Right ventricle myocardium inferior (tissue), 1 donor: ENCODE measurements around the gene P2RY2. TPM values are rescaled to one million over a fixed set of nuclear protein-coding genes. Genes with fewer than 3 reads are reported as not detected.
A peak's percentile ranks its signal among the peaks of the same experiment; 100 is the strongest.

ENCODE experiments used
- ATAC-seq: fragments of 200-7000 bp; cut with Tn5 transposase; one replicate; pipeline ENCODE4 v1.9.1; 2020; ENCODE audit warnings: mild to moderate bottlenecking, moderate library complexity
- DNase-seq: peaks from one replicate; pipeline ENCODE4 v3.0.0; 2021; ENCODE audit errors: missing footprints
- intact Hi-C: fragments of 100-400 bp; cut with DNase I; formaldehyde crosslinking; loops from one replicate; pipeline ENCODE4 v1.11.0; 2022
- total RNA-seq: library from RNA; stranded (reverse); fragmentation: NEBNext Ultra II Directional; extraction: Animal tissue kit (Norgen Biotek cat#: 25700); gene quantifications from one replicate; pipeline ENCODE4 v1.2.1, GENCODE V29; 2021
- donor health status: DM: no; HTN: yes; CAD: no; lungs with severe emphysema.

P2RY2 gene
- total RNA-seq, 1 donor from 2014 or later: 20.0 TPM

DNA sequence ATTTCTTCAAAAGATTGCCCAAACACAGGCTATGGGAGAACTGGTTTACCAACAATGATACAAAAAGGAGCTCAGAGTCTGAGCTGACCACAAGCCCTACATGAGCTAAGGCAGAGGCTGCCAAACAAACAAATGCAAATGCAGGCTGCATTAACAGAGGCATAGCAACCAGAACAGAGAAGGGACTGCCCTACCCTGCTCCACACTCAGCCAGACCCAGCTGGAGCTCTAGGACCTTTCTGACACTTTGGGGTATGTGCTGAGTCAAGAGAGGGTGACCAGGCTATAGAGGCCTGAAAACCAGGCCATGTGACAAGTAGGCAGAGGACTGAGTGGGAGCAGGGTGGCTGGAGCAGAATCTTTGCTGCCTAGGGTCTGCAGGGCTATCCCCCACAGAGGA lies 17.8 kb upstream of the P2RY2 start:
- ATAC-seq: no peak
- intact Hi-C loops: no loop called here
- DNase-seq: no peak

DNA sequence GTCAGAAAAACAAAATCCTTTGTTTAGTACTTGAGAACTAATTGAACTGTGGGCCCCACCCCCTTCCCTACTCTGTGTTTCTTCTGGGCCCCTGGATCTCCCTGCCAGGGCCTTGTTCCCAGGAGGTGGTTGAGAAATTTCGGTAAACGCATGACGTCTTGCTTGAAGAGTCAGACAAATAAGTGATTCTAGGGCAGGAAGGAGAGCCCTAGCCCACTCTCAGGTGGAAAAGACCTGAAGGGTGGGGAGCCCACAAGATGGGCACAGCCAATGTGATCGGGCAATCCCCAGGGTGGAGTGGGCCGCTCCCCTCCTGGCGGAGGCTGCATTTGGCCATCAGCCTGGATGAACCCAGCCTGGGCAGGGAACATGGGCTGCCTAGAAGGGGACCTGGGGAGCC lies 16.8 kb upstream of the P2RY2 start:
- DNase-seq (no peak), ATAC-seq (peak; percentile 47)
- intact Hi-C loops: no loop called here

DNA sequence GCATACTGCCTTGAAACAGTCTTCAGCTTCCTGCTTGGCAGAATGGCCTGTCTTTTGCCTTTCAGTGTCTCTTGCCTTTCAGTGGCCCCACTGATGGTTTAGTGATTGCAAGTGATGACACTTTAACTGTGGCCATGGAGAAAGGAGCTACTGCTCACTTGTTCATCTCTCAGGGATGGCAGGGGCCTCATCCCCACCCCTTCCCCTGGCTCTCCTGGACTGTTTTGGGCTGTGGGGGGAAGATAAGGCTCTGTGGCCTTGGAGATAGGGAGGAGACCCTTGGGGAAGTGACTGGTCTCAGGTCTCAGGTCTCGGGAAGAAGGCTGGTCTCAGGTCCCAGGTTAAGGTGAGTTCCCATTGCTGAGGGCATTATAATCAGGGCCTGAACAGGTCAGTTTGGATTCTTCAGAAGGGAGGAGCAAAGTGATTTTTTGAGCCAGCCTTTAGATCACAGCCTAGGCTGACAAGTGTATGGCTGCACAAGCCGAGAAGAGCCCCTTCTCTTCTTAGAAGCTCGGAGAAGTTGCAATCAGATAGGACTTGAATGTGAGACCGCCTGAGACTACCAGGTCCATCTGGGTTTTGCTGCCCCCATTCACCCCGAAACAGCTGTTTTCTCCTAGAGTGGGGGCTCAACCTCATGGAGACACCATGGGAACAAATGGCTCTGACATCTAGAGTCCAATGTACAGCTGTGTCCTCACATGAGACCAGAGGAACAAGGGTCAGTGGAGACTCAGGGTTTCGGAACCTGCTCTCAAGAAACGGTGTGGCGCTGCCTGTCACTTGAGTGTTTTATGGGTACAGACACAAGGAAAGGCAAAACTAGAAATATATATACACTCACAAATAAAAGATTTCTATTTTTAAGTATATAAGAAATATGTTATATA lies 15.9 kb upstream of the P2RY2 start:
- no peak for ATAC-seq
- intact Hi-C loops: no loop called here

DNA sequence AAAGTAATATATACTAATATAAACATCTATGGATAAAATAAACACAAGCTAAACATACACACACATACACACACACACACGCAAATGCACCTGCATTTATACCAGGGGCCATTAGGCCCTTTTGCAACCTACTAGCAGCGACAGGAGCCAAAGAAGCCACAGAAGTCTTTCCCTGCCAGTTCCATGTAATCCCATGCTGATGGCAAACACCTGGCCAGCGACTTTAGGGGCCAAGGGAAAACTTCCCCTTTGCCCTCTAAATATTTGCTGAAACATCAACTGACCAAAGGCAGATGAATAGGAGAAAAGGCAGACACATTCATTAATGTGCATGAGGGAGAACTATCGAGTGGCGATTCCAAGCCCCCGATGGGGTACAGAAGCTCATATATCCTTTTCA lies 14.8 kb upstream of the P2RY2 start:
- intact Hi-C loops: no loop called here
- no peak for ATAC-seq

More for the DNA sequence above, 15.9 kb upstream of the P2RY2 start:
- no peak for DNase-seq

DNA sequence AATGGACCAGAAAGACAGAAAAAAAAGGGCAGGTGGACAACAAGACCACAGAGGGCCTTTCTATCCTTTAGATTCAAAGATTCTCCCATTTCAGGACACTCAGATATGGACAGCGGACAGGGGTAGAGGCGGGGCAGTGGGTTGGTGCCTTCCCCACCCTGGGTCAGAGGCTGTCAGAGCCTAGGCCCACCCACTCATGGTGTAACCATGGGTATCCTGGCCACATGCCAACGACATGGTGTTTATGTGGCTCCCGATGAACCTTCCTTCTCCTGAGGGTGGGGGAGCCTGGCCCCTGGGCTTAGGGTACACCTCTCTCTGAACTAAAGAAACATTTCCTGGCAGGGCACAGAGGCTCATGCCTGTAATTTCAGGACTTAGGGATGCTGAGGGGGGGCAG lies 14.3 kb upstream of the P2RY2 start:
- no peak for DNase-seq
- ATAC-seq: no peak
- intact Hi-C loops: no loop called here

More for the DNA sequence above, 14.8 kb upstream of the P2RY2 start:
- no peak for DNase-seq

DNA sequence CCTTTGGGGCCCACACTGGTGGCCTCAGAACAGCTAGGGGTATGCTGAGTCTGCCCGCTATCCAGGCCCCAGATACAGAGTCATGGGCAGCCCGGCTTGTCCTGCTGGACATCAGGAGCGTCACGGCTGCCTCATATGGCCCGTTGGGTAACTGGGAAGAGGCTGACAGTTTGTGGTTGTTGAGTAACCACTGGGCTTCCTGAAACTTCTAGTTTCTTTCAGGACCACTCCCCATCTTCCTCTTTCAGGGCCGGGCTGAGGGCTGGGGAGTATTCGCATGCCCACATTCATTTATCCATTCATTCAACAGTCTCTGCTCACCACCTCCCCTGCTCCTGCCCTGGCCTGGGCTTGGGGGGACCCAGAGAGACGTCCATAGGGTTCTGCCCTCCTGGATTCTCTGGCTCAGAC lies 13.4 kb upstream of the P2RY2 start:
- intact Hi-C loops: no loop called here
- DNase-seq (peak; percentile 90), ATAC-seq (peak; percentile 62)

DNA sequence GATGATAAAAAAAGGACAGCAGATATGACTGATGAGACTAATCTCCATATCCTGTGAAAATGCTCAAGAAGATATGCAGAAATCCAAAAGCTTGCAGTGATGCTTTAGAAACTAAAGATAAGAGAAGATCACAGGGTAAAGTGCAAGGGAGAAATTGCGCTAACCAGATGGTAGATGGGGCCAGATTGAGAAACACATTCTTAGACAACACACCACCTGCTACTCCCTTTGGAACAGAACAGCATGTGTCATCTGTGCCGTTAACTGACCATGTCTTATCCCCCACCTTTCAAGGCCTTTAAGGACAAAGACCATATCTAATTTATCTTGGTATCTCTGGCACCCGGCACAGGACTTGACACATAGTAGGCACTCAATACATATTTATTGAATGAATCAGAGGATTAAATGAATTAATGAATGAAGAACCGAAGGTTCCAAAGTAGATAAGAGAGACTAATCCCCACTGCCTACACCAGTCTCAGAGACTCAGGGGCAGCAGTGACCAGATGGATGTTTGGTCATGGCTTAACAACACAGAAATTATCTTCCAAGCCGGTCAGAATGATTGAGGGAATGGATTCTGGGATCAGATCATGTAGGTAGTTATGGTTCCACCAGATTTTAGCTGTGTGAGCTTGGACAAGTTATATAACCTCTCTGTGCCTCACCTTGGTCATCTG lies 12.3 kb upstream of the P2RY2 start:
- no peak for ATAC-seq
- intact Hi-C loops: no loop called here
- no peak for DNase-seq

DNA sequence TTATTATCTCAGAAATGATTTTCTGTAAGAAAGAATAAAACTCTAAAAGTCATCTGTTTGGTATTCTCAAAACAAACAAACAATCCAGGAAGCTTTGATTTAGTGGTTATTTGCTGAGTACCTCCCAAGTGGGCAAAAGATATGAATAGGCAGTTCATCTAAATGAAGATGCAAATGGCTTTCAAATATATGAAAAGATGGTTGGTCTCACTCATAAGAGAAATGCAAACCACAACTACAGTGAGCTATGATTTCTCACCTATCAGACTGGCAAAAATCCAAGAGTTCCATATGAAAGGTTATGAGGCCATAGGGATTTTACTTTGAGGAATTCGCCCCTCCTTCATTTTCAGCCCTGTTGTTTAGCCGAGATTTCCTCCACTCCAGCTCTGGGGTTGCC lies 11.3 kb upstream of the P2RY2 start:
- intact Hi-C loops: no loop called here
- ATAC-seq: no peak
- no peak for DNase-seq

DNA sequence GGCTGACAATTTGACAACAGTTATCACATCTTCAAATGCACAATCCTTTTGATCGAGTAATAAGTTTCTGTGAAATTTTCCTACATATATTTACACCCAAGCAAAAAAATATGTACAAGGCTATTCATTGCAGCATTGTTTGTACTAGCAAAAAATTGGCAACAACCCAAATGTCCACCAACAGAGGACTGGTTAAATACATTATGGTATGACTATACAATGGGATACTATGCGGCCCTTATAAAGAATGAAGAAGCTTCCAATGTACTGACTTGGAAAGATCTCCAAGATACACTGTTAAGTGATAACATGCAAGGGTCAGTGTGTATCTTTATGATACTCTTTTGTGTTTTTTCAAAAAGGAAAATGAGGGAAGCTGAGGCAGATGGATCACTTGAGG lies 8.2 kb upstream of the P2RY2 start:
- DNase-seq (no peak), ATAC-seq (no peak)
- intact Hi-C loops: no loop called here

DNA sequence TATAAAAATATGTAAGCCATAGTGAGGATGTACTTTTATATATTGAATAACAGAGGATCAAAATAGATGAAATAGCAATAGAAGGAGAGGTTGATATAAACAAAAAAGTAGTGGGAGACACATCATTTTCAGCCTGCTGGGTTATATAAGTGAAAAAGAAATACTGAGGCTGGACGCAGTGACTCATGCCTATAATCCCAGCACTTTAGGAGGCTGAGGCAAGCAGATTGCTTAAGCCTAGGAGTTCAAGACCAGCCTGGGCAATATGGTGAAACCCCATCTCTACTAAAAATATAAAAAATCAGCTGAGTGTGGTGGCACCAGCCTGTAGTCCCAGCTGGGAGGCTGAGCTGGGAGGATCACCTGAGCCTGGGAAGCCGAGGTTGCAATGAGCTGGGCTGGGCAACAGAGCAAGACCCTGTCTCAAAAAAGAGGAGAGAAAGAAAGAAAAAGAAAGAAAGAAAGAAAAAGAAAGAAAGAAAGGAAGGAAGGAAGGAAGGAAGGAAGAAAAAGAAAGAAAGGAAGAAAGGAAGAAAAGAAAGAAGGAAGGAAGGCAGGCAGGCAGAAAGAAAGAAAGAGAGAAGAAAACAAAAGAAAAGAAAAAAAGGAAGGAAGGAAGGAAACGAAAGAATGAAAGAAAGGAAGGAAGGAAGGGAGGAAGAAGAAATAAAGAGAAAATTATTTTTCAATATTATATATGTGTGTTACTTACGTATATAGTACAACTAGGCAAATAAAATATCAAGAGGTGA lies 7.0 kb upstream of the P2RY2 start:
- ATAC-seq: no peak
- intact Hi-C loops: no loop called here
- no peak for DNase-seq

DNA sequence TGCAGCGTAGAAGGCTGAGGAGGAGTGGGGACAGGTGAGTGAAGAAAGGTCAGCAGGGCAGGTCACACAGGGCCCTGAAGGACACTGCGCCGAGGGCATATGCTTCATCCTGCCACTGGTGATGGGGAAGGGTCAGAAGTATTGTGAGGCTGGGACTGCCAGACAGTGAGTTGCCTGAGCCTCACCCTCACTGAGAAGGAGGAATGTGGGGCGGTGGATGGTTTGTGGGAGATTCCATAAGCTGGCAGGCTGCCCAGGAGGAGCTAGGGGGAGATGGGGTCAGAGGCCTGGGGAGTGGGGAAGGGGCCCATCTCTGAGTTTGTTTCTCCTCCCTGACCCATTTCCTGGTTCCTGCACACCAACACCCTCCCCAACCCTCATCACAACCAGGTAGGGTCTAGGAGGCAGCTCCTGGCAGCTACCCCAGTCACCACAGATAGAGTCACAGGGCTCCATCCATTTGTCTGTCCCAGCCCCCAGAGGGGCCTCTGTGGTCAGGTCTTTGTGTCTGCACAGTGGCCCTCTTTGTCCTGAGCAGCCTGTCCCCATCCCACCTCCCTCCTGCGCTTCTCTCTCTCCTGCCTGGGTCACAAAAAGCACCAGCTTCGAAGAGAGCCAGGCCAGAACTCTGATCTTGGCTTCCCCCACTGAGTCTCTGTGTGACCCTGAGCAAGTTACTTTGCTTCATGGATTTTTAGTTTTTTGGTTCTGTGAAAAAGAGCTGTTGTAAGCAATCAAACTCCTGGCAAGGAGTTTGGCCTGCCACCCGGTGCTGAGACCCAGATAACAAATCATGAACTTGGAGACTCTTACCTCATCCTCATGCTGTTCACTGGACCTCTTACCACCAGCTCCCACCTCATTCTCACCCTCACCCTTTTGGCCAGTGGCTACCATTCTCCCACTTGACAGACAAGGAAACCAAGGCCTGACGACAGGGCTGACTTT lies 4.6 kb upstream of the P2RY2 start:
- intact Hi-C loops: no loop called here
- no peak for DNase-seq
- no peak for ATAC-seq

DNA sequence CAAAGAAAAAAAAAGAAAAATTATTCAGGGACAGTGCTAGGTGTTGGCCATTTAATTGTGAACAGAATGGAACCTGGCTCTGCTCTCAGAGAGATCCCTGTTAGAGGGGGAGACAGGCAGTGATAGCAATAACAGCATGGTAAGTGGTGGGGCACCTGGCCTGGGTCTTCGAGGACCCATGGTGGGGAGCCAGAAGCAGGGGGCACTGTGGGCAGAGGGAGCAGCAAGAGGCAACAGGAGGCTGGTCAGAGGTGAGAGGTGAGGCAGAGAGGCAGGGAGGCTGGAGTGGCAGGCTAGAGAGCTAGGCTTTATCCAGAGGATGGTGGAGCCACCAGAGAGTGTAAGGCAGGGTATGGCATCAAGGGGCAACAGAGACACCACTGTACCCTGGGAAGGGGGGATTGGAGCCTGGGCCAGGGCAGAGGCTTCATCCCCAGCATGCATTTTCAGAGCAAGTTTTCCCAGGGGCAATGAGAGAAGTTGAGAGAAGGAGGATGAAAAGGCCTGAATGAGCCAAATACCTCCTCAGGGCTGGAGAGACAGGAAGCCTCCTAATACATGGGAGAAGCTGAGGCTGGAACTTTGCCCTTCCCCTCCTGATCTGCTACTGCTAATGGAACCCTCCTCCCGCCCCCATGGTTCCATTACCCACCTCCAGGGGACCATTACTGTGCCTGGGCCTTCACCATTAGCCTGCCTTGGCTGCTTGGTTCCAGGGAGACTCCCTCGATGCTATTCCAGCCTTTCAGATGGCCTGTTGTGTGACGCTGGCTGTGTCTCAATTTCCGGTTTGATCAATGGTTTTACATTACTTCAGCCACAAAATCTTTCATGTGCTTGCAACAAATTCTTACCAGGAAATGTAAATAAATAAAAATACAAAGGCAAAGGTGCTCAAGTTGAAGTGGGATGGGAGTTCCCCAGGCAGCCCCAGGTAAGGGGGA lies 2.6 kb upstream of the P2RY2 start:
- ATAC-seq (no peak), DNase-seq (no peak)
- intact Hi-C loops: no loop called here

DNA sequence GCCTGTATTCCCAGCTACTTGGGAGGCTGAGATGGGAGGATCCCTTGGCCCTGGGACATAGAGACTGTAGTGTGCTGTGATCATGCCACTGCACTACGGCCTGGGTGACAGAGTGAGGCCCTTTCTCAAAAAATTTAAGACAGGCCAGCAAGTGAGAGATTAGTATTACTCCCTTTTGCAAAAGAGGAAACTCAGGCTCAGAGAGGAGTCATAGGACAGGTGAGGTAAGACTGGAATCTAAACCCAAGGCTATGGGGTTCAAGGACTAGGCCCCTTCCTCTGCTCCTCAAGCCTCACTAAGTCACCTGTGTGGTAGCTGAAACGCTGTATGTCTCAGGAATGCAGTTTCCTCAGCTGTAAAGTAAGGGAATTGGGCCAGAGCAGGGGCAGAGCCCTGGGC lies 1.6 kb upstream of the P2RY2 start:
- DNase-seq: no peak
- intact Hi-C loops: no loop called here
- ATAC-seq: no peak

DNA sequence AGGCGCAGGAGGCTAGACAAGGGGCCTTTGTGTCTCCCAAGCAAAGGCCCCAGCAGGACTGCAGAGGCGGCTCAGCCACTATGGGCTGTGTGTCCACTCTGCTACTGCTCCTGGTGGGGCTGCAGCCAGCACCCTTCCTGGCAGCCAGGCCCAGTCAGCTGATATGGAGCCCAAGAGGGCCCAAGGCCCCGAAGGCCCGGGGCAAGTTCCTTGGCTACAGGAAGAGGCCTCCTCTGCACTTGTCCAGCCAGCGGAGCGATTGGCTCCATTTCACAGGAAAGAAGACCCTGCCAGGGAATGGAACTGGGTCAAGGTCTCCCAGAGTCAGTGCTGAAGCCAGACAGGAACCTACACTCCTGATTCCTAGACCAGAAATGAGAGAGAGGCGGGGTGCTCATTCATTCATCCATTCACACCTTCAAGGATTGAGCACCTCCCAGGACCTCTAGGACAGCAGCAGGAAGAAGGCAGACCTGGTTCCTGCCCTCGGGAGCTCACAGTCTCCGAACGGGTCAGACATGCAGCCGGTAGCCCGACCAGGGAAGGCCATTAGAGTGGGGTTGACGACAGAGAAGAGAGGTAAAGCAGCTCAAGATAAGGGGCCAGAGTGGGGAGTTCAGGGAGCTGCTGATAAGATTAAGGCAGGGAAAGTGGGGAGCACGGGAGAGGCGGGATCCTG lies 811 bp upstream of the P2RY2 start:
- no peak for ATAC-seq
- intact Hi-C loops: no loop called here
- DNase-seq: no peak

DNA sequence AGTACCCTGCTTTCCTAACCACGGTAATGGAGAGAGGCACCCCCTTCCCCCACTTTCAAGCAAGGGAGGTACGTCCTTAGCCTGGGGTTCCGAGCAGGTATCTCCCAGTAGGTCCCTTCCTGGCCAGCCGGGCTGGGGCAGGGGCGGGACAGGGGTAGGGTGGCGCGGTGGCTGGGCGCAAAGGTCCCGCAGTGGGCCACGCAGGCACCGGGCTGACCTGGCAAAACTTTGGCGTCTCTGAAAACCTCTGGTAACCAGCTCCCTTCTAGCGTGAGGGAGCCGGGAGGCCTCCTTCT lies 323 bp upstream of the P2RY2 start:
- intact Hi-C loops: loop anchor here (2.0 kb wide), 1 partner anchor 33 kb away; no protein-coding TSS in a partner anchor
- peak; percentile 14 for ATAC-seq
- DNase-seq: no peak

DNA sequence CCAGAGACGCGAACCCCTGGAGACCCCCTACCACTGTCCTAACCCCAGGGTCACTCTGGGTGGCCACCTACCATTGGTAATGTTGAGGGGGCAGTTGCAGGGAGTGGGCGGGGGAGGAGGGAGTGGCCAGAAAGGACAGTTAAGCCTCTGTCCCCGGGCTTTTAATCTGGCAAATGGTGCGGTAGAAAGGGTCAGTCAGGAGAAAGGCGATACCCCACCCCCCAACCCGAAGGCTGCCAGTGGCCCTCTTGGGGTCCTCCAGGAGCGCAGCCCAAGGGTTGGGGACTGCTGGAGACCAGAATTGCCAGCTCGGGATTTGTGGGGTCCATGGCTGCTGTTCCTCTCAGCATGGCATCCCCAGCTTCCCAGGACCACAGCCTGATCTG lies 742 bp downstream of the P2RY2 start:
- intact Hi-C loops: loop anchor here (2.0 kb wide), 1 partner anchor 34 kb away; no protein-coding TSS in a partner anchor
- no peak for ATAC-seq
- no peak for DNase-seq
